Body of pancreas (tissue), 4 donors: ENCODE results near the gene RNF8.

Experiments used
- POLR2A ChIP-seq, 3 donors: fragments of 450-650 bp; IDR thresholded peaks; one replicate each; pipeline ENCODE4 v1.6.1; 2016; ENCODE audit warnings: antibody characterized with exemption in 3 of 3, mild to moderate bottlenecking in 2 of 3
- TF ChIP-seq, protein P1 (sequence below), 7 experiments: fragments of 450-650 bp in 4 of 7; fragments of 200-600 bp in 3 of 7; sonication (generic) in 3 of 7; IDR thresholded peaks; one replicate each; pipeline ENCODE4 v1.5.1; 2016 to 2019; ENCODE audit warnings: antibody characterized with exemption in 7 of 7

DNA sequence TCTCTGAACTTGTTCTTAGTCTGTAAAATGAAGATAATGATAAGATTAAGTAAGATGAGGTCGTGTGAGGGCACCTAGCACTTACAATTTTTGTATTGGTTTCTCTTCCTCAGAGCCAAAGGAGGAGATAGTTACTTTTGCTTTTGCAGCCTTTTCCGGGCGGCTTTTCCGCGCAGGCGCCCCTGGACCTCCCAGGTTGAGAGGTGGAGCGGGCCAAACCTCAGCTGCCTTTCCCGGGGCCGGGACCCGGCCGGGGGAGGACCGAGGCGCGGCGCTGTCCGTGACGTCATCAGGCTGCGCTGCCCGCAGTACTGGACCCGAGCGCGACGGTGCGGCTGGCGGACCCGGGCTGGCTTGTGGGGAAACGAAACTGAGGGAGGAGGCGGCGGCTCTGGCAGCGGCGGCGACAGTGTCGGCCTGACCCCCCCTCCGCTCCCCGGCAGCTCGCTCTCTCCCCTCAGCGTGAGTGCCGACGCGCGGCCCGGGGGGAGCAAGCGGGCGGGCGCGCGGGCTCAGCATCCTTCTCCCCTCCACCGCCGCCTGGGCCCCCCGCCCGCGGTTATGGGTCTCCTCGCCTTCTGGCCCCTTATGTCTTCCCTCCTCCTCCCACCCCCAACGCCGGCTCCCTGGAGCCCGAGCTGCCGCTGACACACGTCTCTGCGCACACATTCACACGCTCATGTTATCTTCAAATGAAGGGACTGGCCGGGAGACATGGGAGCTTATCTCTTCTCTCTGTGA lies 79.3 kb downstream of the RNF8 start, which contains the start of gene CMTR1:
- TF ChIP-seq, protein P1, sequence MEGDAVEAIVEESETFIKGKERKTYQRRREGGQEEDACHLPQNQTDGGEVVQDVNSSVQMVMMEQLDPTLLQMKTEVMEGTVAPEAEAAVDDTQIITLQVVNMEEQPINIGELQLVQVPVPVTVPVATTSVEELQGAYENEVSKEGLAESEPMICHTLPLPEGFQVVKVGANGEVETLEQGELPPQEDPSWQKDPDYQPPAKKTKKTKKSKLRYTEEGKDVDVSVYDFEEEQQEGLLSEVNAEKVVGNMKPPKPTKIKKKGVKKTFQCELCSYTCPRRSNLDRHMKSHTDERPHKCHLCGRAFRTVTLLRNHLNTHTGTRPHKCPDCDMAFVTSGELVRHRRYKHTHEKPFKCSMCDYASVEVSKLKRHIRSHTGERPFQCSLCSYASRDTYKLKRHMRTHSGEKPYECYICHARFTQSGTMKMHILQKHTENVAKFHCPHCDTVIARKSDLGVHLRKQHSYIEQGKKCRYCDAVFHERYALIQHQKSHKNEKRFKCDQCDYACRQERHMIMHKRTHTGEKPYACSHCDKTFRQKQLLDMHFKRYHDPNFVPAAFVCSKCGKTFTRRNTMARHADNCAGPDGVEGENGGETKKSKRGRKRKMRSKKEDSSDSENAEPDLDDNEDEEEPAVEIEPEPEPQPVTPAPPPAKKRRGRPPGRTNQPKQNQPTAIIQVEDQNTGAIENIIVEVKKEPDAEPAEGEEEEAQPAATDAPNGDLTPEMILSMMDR (IDR thresholded peaks at IDR 0.05): peak in 3 of 7 experiments; percentile 10 to 26 (median 16)
- TF ChIP-seq POLR2A (IDR thresholded peaks at IDR 0.05): peak; percentile 66 to 87 (median 85)
